HEK293T (cell line): ENCODE data around the gene PLXNB3.

Experiments used
- CTCF ChIA-PET: fragments of 350-600 bp; formaldehyde crosslinking; extraction: SDS; loops from one replicate; lab custom pipeline; 2021; ENCODE audit warnings: antibody characterized with exemption, inconsistent platforms; lab: Yijun Ruan, JAX
- POLR2A ChIA-PET: fragments of 350-600 bp; formaldehyde crosslinking; extraction: SDS; loops from one replicate; lab custom pipeline; 2020; ENCODE audit warnings: antibody characterized with exemption, inconsistent platforms; lab: Yijun Ruan, JAX
- DNase-seq: peaks from one replicate; pipeline ENCODE4 v3.0.0; 2012; ENCODE audit warnings: mixed read lengths; ENCODE audit errors: extremely low spot score
- ARNT ChIP-seq: fragments of 450-650 bp; IDR thresholded peaks from 2 replicates; pipeline ENCODE4 v1.6.1; 2017; ENCODE audit warnings: mild to moderate bottlenecking
- BHLHE40 ChIP-seq: fragments of 450-650 bp; IDR thresholded peaks from 2 replicates; pipeline ENCODE4 v1.6.1; 2016; ENCODE audit warnings: mild to moderate bottlenecking, moderate library complexity, borderline replicate concordance
- CTBP1 ChIP-seq: fragments of 450-650 bp; IDR thresholded peaks from 2 replicates; pipeline ENCODE4 v1.6.1; 2016; ENCODE audit warnings: borderline replicate concordance
- ELF4 ChIP-seq: fragments of 450-650 bp; IDR thresholded peaks from 2 replicates; pipeline ENCODE4 v1.6.1; 2017; ENCODE audit warnings: antibody characterized with exemption
- FOXA1 ChIP-seq: fragments of 450-650 bp; IDR thresholded peaks from 2 replicates; pipeline ENCODE4 v1.6.1; 2016; ENCODE audit warnings: mild to moderate bottlenecking
- FOXK2 ChIP-seq: fragments of 450-650 bp; IDR thresholded peaks from 2 replicates; pipeline ENCODE4 v1.6.1; 2016; ENCODE audit warnings: mild to moderate bottlenecking
- FOXM1 ChIP-seq: fragments of 450-650 bp; IDR thresholded peaks from 2 replicates; pipeline ENCODE4 v1.6.1; 2017; ENCODE audit warnings: mild to moderate bottlenecking, borderline replicate concordance
- HDGF ChIP-seq: fragments of 450-650 bp; IDR thresholded peaks from 2 replicates; pipeline ENCODE4 v1.6.1; 2017; ENCODE audit warnings: antibody characterized with exemption, borderline replicate concordance
- L3MBTL2 ChIP-seq: fragments of 450-650 bp; conservative IDR thresholded peaks from 2 replicates; pipeline ENCODE4 v1.6.1; 2016; ENCODE audit warnings: mild to moderate bottlenecking
- LEF1 ChIP-seq: fragments of 450-650 bp; IDR thresholded peaks from 2 replicates; pipeline ENCODE4 v1.6.1; 2017; ENCODE audit warnings: mild to moderate bottlenecking, borderline replicate concordance
- NFRKB ChIP-seq: fragments of 450-650 bp; IDR thresholded peaks from 2 replicates; pipeline ENCODE4 v1.6.1; 2016; ENCODE audit warnings: mild to moderate bottlenecking, moderate library complexity
- SP1 ChIP-seq: fragments of 450-650 bp; IDR thresholded peaks from 2 replicates; pipeline ENCODE4 v1.6.1; 2017
- SUZ12 ChIP-seq: fragments of 450-650 bp; IDR thresholded peaks from 2 replicates; pipeline ENCODE4 v1.6.1; 2016; ENCODE audit warnings: mild to moderate bottlenecking
- TARDBP ChIP-seq: fragments of 450-650 bp; IDR thresholded peaks from 2 replicates; pipeline ENCODE4 v1.6.1; 2016
- ZNF384 ChIP-seq: fragments of 450-650 bp; IDR thresholded peaks from 2 replicates; pipeline ENCODE4 v1.6.1; 2016
- TF ChIP-seq, protein P1 (sequence below): fragments of 450-650 bp; IDR thresholded peaks from 2 replicates; pipeline ENCODE4 v1.6.1; 2016

The PLXNB3 gene

DNA sequence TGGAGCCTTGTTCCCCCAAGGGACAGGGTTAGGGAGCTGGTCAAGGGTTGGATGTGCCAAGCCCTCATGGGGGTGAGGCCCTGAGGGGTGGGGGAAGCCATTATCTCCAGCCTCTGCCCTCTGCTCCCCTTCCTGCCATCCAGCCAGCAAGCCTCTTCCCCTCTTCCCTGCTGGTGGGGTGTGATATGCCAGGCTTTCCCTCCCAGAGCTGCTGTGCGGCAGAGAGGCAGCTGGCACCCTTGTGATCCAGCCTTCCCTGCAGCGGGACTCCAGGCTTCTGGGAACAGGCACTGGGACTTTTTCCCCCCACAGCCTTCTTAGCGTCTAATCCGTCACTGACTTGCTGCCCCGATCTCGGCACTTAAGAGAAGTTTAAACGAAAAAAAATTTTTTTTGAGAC, 36.7 kb downstream of the PLXNB3 start:
- TF ChIP-seq SUZ12, result no peak
- TF ChIP-seq NFRKB, result no peak
- no peak for TF ChIP-seq L3MBTL2
- TF ChIP-seq LEF1, result no peak
- TF ChIP-seq, protein P1, sequence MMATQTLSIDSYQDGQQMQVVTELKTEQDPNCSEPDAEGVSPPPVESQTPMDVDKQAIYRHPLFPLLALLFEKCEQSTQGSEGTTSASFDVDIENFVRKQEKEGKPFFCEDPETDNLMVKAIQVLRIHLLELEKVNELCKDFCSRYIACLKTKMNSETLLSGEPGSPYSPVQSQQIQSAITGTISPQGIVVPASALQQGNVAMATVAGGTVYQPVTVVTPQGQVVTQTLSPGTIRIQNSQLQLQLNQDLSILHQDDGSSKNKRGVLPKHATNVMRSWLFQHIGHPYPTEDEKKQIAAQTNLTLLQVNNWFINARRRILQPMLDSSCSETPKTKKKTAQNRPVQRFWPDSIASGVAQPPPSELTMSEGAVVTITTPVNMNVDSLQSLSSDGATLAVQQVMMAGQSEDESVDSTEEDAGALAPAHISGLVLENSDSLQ, result no peak
- TF ChIP-seq TARDBP, result no peak
- TF ChIP-seq ARNT, result no peak
- no peak for TF ChIP-seq ZNF384
- no peak for TF ChIP-seq HDGF
- no peak for TF ChIP-seq FOXA1
- no peak for TF ChIP-seq SP1
- TF ChIP-seq BHLHE40, result no peak
- TF ChIP-seq ELF4, result no peak
- TF ChIP-seq FOXK2, result no peak
- no peak for TF ChIP-seq CTBP1
- TF ChIP-seq FOXM1, result no peak
- no peak for DNase-seq
- ChIA-PET POLR2A (no interaction called here), CTCF (no interaction called here)

GRCh38 chrX:153801669-153802068, 37.6 kb downstream of the PLXNB3 start:
- ChIA-PET POLR2A (no interaction called here), CTCF (no interaction called here)
- no peak for DNase-seq
- no peak for TF ChIP-seq CTBP1
- TF ChIP-seq BHLHE40, result no peak
- no peak for TF ChIP-seq LEF1
- no peak for TF ChIP-seq NFRKB
- no peak for TF ChIP-seq HDGF
- TF ChIP-seq ELF4, result no peak
- no peak for TF ChIP-seq L3MBTL2
- no peak for TF ChIP-seq TARDBP
- TF ChIP-seq FOXK2, result no peak
- no peak for TF ChIP-seq SP1
- no peak for TF ChIP-seq ZNF384

- ChIA-PET POLR2A (interaction anchor here (1.7 kb wide), 1 partner anchor 8 kb away, joined by 4 read pairs; the partner anchor contains the start of genes IDH3G and SSR4), CTCF (no interaction called here)
These were observed 38.5 kb downstream of the PLXNB3 start for GRCh38 chrX:153802513-153803045.

GRCh38 chrX:153803211-153804099, 39.4 kb downstream of the PLXNB3 start:
- ChIA-PET CTCF (no interaction called here), POLR2A (interaction anchor here (1.3 to 1.7 kb wide), 2 partner anchors 9 to 125 kb away, joined by 4 read pairs; partner anchors contain the start of genes IDH3G and SSR4)
- TF ChIP-seq FOXM1 (no peak), SUZ12 (no peak)
- DNase-seq, result no peak

More at GRCh38 chrX:153802513-153803045, 38.5 kb downstream of the PLXNB3 start:
- DNase-seq, result no peak
- no peak for TF ChIP-seq FOXM1
- no peak for TF ChIP-seq SP1
- TF ChIP-seq ARNT, result no peak
- no peak for TF ChIP-seq L3MBTL2
- no peak for TF ChIP-seq ZNF384
- TF ChIP-seq LEF1, result no peak
- no peak for TF ChIP-seq TARDBP
- TF ChIP-seq CTBP1, result no peak
- no peak for TF ChIP-seq SUZ12
- no peak for TF ChIP-seq FOXK2

DNA sequence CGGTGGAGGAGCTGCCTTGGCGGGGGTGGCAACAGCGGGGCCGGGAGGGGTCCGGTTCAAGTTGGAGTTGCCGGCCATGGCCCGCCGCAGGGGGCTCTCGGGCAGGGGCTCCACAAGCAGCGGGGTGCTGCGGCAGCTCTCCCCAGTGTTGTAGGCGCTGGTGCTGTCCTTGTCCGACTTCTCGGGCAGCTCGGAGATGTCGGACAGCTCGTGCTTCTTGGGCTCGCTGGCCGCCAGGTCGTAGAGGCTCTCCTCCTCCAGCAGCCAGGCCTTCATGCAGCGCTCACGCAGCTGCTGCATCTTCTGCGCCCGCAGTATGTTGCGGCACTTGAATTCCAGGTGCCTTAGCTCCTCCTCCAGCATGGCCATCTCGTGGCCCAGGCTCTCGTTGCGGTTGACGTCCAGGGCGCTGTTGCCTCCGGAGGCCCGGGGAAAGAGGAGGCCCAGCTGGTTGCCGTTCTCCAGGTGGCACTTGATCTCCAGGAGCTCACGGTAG, 40.1 kb downstream of the PLXNB3 start:
- POLR2A ChIA-PET, result interaction anchor here (1.3 to 1.7 kb wide), 2 partner anchors 10 to 124 kb away, joined by 4 read pairs; partner anchors contain the start of genes IDH3G and SSR4
- DNase-seq, result no peak
- no peak for TF ChIP-seq FOXM1
- no peak for TF ChIP-seq ZNF384
- TF ChIP-seq HDGF, result no peak
- TF ChIP-seq NFRKB, result no peak
- TF ChIP-seq SUZ12, result no peak
- no peak for TF ChIP-seq LEF1
- TF ChIP-seq L3MBTL2, result no peak
- no peak for TF ChIP-seq FOXK2
- TF ChIP-seq ELF4, result no peak
- TF ChIP-seq, protein P1, result no peak
- no peak for TF ChIP-seq SP1
- no peak for TF ChIP-seq BHLHE40
- no peak for TF ChIP-seq FOXA1
- TF ChIP-seq TARDBP, result no peak
- no peak for TF ChIP-seq ARNT
- TF ChIP-seq CTBP1, result no peak
- CTCF ChIA-PET, result no interaction called here

DNA sequence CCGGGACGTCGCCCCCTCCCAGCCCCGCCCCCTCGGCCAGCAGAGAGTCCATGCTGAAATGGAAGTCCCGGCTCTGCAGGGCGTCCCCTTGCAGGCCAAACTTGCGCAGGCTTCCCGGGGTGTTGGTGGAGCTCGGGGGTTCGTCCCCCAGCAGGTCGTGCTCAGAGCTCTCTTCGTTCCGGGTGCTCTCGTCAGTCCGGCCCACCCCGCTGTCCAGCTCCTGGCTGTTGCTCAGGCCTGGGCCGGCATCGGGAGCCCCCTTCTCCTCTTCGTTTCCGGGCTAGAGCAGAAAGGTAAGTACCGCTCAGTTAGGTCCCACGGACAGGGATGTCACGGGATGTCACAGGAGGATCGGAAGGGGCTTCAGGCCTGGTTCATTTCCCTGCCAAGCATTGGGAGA, 40.6 kb downstream of the PLXNB3 start:
- no peak for DNase-seq
- TF ChIP-seq ZNF384 (no peak), BHLHE40 (no peak), FOXK2 (no peak), NFRKB (no peak), FOXA1 (no peak), ARNT (no peak), L3MBTL2 (no peak), SP1 (no peak), SUZ12 (no peak), CTBP1 (no peak)
- TF ChIP-seq, protein P1, result no peak
- POLR2A ChIA-PET, result interaction anchor here (1.3 to 3.0 kb wide), 2 partner anchors 11 to 123 kb away, joined by 4 to 11 read pairs; partner anchors contain the start of genes IDH3G and SSR4

More for the DNA sequence above, 40.6 kb downstream of the PLXNB3 start:
- CTCF ChIA-PET, result no interaction called here
